Mucosa of descending colon (tissue), 3 donors: Measurements from ENCODE around the gene FAAP100. TPM values are rescaled to one million over a fixed set of nuclear protein-coding genes. Genes with fewer than 3 reads are reported as not detected.

Experiments used
- ATAC-seq: fragments of 200-7000 bp; cut with Tn5 transposase; one replicate; pipeline ENCODE4 v1.9.1; 2020; ENCODE audit warnings: mild to moderate bottlenecking, moderate library complexity
- DNase-seq, 3 donors: peaks; one replicate each; pipeline ENCODE4 v3.0.0-alpha.2; 2020
- H3K36me3 ChIP-seq: fragments of 200-600 bp; one replicate; pipeline ENCODE4 v1.8.0; 2021; ENCODE audit warnings: low read depth, mild to moderate bottlenecking
- H3K4me1 ChIP-seq: fragments of 200-600 bp; one replicate; pipeline ENCODE4 v1.8.0; 2021; ENCODE audit warnings: low read depth, mild to moderate bottlenecking
- H3K4me3 ChIP-seq: fragments of 200-600 bp; one replicate; pipeline ENCODE4 v1.8.0; 2021; ENCODE audit warnings: mild to moderate bottlenecking
- H3K9me3 ChIP-seq: fragments of 200-600 bp; one replicate; pipeline ENCODE4 v1.8.0; 2021; ENCODE audit warnings: mild to moderate bottlenecking
- intact Hi-C, 2 donors: fragments of 100-400 bp; cut with DNase I in 1 of 2; cut with micrococcal nuclease in 1 of 2; formaldehyde crosslinking; loops; one replicate each; pipeline versions ENCODE4 v1.11.0 to v1.11.1; 2022; cut with DNase I, micrococcal nuclease
- total RNA-seq, 3 donors: library from RNA; stranded (reverse); fragmentation: NEBNext Ultra II Directional in 2 of 3; extraction: Animal tissue kit (Norgen Biotek cat#: 25700) in 2 of 3; gene quantifications; one replicate each; pipeline versions ENCODE4 v1.2.1 to v1.2.4, GENCODE V29; 2021 to 2023
- TF ChIP-seq, protein P1 (sequence below): fragments of 200-600 bp; IDR thresholded peaks from one replicate; pipeline ENCODE4 v1.8.0; 2022; ENCODE audit warnings: antibody characterized with exemption, mild to moderate bottlenecking
- donor health status: DM: no; HTN: no; CAD: no; lungs with moderate emphysema.
- donor health status: DM: no; HTN: no; CAD: no.
- donor health status: DM: no; HTN: yes; CAD: no.

FAAP100 gene
- total RNA-seq, 3 donors from 2014 or later: 23.2 to 28.9 (median 25.0) TPM

DNA sequence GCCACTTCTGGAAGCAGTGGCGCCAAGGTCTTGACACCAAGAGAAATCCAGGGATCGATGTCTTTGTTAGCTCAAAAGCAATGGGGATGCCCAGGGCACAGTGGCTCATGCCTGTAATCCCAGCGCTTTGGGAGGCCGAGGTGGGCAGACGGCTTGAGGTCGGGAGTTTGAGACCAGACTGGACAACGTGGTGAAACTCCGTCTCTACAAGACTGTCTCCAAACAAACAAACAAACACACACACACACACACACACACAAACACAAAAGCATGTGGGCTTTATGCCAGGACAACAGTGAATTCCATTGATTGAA, 22.4 kb upstream of the FAAP100 start:
- Histone ChIP-seq H3K36me3 (peaks cover 10% of the 10 kb centered on the region), H3K9me3 (no peaks in the 10 kb centered on the region), H3K4me3 (no peak overlapping the region), H3K4me1 (no peaks in the 10 kb centered on the region)
- ATAC-seq (no peak), DNase-seq (no peak)
- intact Hi-C loops: no loop called here
- TF ChIP-seq, protein P1, sequence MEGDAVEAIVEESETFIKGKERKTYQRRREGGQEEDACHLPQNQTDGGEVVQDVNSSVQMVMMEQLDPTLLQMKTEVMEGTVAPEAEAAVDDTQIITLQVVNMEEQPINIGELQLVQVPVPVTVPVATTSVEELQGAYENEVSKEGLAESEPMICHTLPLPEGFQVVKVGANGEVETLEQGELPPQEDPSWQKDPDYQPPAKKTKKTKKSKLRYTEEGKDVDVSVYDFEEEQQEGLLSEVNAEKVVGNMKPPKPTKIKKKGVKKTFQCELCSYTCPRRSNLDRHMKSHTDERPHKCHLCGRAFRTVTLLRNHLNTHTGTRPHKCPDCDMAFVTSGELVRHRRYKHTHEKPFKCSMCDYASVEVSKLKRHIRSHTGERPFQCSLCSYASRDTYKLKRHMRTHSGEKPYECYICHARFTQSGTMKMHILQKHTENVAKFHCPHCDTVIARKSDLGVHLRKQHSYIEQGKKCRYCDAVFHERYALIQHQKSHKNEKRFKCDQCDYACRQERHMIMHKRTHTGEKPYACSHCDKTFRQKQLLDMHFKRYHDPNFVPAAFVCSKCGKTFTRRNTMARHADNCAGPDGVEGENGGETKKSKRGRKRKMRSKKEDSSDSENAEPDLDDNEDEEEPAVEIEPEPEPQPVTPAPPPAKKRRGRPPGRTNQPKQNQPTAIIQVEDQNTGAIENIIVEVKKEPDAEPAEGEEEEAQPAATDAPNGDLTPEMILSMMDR: no peak

DNA sequence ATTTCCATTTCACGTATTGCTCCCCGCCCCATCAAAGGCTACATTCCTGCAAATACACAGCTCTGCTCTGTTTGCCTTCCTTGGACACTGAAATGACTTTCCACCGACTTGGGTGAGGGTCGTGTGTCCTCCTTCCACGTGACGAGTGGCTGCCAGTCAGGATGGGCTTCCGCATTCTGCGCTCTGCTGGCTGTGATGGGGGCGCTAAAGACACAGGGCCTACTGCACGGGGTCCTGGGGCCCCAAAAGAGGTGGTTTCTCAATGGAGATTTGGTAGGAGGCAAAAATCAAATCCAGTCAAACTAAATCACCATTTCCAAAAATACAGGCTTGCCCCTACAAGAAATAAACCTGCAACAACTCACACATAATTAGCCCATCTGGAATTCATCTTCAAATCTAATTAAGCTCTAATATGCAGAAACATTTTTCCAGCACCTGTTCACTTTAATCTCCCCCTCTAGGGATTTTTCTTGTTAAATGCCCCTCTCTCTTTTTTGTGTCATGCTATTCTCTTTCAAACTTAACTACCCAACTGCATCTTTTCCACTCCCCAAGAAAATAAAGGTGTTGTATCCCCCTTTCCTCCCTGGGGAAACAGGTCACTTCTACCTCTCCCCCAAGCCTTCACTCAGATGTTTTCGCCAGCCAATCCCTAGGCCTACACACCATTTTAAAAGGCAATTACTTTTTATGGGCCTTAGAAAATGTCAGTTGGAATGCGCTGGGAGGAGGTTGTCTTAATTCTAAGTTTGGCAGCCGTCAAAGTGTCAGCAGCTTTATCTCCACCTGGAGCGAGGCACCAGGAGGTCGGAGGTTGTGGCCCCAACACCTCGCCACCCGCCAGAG, 21.9 kb upstream of the FAAP100 start:
- intact Hi-C loops: no loop called here
- no peaks in the 10 kb centered on the region for H3K9me3 ChIP-seq
- TF ChIP-seq, protein P1: no peak
- DNase-seq (peak in 1 of 3 donors; percentile 19), ATAC-seq (peak; percentile 54)
- no peaks in the 10 kb centered on the region for H3K4me1 ChIP-seq
- peaks cover 11% of the 10 kb centered on the region for H3K36me3 ChIP-seq
- no peak overlapping the region for H3K4me3 ChIP-seq

DNA sequence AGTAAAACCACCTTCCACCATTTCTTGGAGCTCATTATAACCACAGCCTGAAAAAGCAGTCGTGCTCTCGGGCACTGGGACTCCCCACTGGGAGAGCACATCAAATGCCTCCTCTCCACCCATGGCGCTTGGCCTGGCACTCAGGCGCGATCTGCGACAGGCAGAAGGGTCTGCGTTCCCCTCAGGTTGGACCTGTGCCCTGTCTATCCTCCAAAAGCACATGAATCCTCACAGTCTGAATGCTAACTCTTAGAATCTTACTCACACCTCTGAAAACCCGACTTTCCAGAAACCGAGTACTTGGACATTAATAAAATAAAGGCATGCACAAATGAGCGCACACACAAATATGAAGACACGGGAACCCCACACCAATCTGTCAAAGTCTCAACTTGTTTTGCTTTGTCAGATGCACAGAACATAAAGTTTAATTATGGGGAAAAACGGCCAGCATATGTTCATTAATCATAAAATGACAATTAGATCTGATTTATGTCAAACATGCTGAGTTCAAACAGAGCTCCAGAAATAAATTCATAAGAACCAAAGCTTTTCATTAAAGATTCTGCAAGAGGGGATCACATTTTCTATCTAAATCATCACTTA, 20.5 kb upstream of the FAAP100 start:
- Histone ChIP-seq H3K4me1 (peaks cover 1% of the 10 kb centered on the region), H3K9me3 (no peaks in the 10 kb centered on the region), H3K4me3 (no peak overlapping the region), H3K36me3 (peaks cover 18% of the 10 kb centered on the region)
- ATAC-seq: no peak
- TF ChIP-seq, protein P1: no peak
- no peak for DNase-seq
- intact Hi-C loops: no loop called here

DNA sequence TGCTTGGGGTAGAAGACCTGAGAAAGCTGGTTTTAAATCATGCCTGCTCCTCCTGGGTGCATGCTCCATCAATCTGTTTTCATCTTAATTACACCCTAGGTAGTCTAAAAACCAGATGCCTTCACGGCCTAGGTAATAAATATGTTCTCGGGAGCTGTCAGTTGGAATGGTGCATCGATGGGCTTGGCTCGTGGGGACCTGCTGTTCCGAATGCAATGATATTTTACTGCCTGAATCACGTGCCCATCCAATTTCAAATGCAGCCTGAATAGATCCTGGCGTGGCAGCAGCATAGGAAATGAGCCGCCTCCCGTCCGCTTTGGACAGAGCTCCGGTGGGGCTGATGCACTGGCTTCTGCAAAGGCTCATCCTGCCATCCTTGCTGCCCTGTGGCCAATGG, 18.8 kb upstream of the FAAP100 start:
- Histone ChIP-seq H3K36me3 (peaks cover 18% of the 10 kb centered on the region), H3K4me1 (peaks cover 18% of the 10 kb centered on the region), H3K4me3 (no peak overlapping the region), H3K9me3 (no peaks in the 10 kb centered on the region)
- DNase-seq (no peak), ATAC-seq (peak; percentile 17)
- TF ChIP-seq, protein P1: no peak
- intact Hi-C loops: no loop called here

DNA sequence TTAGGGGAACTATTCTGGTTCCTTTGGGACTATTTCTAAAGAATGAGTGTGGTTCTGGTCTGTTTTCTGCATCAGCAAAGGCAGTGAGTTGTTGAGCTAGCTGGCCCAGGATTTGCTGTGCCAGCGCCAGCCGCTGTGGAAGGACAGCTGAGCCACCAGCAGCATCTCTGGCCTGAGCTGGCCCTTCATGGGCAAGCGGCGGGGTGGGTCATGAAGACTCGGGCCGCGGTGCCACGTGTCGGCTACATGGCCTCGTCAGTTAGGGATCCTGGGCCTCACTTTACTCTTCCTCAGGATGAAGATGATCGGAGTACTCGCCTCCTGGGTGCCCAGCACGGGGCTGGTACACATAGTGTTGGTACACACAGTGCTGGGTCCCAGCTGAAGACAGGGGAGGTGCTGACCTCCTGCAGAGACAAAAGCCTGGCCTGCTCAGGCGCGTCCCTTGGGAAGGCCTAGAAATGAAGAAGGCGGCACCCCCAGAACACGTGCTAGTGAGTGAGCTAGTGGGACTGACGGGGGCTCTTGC, 17.9 kb upstream of the FAAP100 start:
- Histone ChIP-seq H3K4me1 (peaks cover 20% of the 10 kb centered on the region), H3K4me3 (no peak overlapping the region), H3K9me3 (no peaks in the 10 kb centered on the region), H3K36me3 (peaks cover 18% of the 10 kb centered on the region)
- TF ChIP-seq, protein P1: no peak
- no peak for ATAC-seq
- DNase-seq: no peak
- intact Hi-C loops: no loop called here
